Calu3 (cell line): ENCODE results near the gene NEK7. TPM values are rescaled to one million over a fixed set of nuclear protein-coding genes. Genes with fewer than 3 reads are reported as not detected.

Experiments used
- BruUV-seq: library from RNA; stranded (reverse); fragments of 400-500 nt; replicated peaks from 2 replicates; lab custom pipeline; 2021; lab: Mats Ljungman, UMichigan
- CTCF ChIA-PET: fragments of 300-600 bp; sonication (Branson Sonifier 250); formaldehyde crosslinking; loops from one replicate; lab custom pipeline; 2022; ENCODE audit warnings: antibody characterized with exemption; lab: Charles Lee
- DNase-seq: peaks from one replicate; pipeline ENCODE4 v3.0.0; 2022
- H3K27ac Mint-ChIP-seq: one replicate; pipeline ENCODE4 v1.8.0; 2022; ENCODE audit warnings: mixed read lengths; ENCODE audit not compliant: unreplicated experiment
- H3K27me3 Mint-ChIP-seq: one replicate; pipeline ENCODE4 v1.8.0; 2022; ENCODE audit warnings: mixed read lengths; ENCODE audit not compliant: unreplicated experiment
- H3K36me3 Mint-ChIP-seq: one replicate; pipeline ENCODE4 v1.8.0; 2022; ENCODE audit warnings: mild to moderate bottlenecking, moderate library complexity, mixed read lengths; ENCODE audit not compliant: insufficient read depth, unreplicated experiment
- H3K4me1 Mint-ChIP-seq: one replicate; pipeline ENCODE4 v1.8.0; 2022; ENCODE audit warnings: mild to moderate bottlenecking, low read depth, mixed read lengths; ENCODE audit not compliant: unreplicated experiment
- H3K4me3 Mint-ChIP-seq: one replicate; pipeline ENCODE4 v1.8.0; 2022; ENCODE audit warnings: mild to moderate bottlenecking, low read depth, moderate library complexity, mixed read lengths; ENCODE audit not compliant: unreplicated experiment
- H3K9me3 Mint-ChIP-seq: one replicate; pipeline ENCODE4 v1.8.0; 2022; ENCODE audit warnings: low read depth, mixed read lengths; ENCODE audit not compliant: unreplicated experiment
- CTCF ChIP-seq: fragments of 200-600 bp; IDR thresholded peaks from one replicate; pipeline ENCODE4 v1.8.0; 2022; ENCODE audit warnings: antibody characterized with exemption; ENCODE audit not compliant: unreplicated experiment
- intact Hi-C: fragments of 100-400 bp; cut with micrococcal nuclease; formaldehyde crosslinking; loops from one replicate; pipeline ENCODE4 v1.10.0; 2022; ENCODE audit not compliant: unreplicated experiment
- total RNA-seq: library from RNA; stranded (reverse); gene quantifications from 2 replicates; pipeline ENCODE4 v1.2.3, GENCODE V29; 2022

NEK7 gene
- total RNA-seq, 1 experiment from 2014 or later: 145 TPM

DNA sequence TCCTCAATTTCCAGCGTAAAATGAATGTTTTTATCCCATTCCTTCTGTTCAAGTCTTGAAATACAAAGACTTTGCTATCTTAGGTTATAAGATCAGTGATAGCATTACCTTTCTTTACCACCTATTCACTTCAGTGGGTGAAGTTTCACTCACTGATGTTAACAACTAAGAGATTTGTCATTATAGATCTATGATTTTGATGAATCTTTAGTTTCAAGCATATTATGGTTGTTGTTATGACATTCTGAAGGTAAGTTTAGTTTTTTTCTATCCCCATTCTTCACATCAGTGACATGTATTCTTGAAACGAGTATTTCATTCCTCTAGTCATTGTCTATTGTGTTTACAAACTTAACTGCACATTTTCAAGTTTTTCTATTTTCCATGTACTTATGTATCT lies 201.1 kb downstream of the NEK7 start:
- no peak for TF ChIP-seq CTCF
- no peak overlapping the region for H3K4me3 Mint-ChIP-seq
- no peaks in the 10 kb centered on the region for H3K9me3 Mint-ChIP-seq
- no peak for DNase-seq
- H3K36me3 Mint-ChIP-seq: no peaks in the 10 kb centered on the region
- intact Hi-C loops: loop anchor here (10.0 kb wide), 2 partner anchors 107 to 273 kb away; no protein-coding TSS in a partner anchor
- no peak overlapping the region for H3K27ac Mint-ChIP-seq
- H3K27me3 Mint-ChIP-seq: no peaks in the 10 kb centered on the region
- CTCF ChIA-PET: no interaction called here
- BruUV-seq: no TSS peak
- no peaks in the 10 kb centered on the region for H3K4me1 Mint-ChIP-seq

DNA sequence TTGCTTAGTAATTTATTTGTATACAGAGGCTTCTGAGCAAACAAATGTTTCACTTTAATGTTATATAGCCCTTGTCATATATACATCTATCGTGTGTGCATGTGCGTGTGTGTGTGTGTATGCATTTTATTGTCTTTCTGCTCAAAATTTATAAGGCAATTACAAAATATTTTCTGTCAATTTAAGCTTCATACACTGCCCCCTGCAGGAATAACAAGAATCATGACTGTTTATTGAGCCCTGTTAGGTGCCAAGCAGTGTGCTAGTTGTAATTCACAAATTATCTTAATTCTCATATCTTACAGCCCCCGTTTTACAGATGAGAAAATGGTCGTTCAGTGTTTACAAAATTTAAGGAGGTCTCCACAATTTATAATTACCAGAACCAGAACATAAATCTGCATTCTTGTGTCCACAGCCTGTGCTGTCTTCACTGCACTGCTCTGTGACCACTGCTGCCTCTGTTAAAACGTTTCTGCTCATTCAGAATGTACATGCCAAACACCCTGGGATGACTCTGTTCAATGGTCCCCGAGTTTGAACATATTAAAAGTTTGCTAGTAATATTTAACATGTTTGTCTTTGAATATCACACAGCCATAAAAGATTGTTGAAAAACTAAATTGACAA lies 202.3 kb downstream of the NEK7 start:
- TF ChIP-seq CTCF: no peak
- CTCF ChIA-PET: interaction anchor here (0.9 kb wide), 1 partner anchor 10 kb away, joined by 4 read pairs; no protein-coding TSS in a partner anchor
- Mint-ChIP-seq H3K9me3 (no peaks in the 10 kb centered on the region), H3K27ac (no peak overlapping the region), H3K36me3 (no peaks in the 10 kb centered on the region), H3K4me3 (no peak overlapping the region), H3K27me3 (no peaks in the 10 kb centered on the region), H3K4me1 (no peaks in the 10 kb centered on the region)
- DNase-seq: no peak
- intact Hi-C loops: loop anchor here (10.0 kb wide), 2 partner anchors 106 to 274 kb away; no protein-coding TSS in a partner anchor
- BruUV-seq: no TSS peak

DNA sequence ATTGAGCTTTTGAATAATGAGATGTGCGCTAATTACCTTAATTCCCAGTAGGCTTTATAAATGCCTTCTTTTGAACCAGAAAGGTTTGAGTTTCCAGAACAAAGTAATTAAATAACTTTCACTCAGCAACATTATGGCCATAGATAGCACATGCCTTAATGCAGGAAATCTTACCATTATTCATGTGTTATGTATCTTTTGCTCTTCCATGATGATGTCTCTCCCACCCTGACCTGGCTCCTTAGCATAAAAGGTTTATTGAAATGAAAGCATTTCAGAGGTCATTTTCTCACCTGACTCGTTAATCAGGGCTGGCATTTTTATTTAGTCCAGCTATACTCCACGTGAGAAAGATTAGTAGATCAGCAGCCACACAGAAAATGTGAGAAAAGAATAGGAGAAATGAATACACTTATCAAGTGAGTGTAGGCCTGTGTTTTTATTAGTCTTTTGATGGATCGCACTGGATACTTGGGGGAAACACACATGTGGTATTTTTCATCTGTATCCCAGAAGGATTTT lies 203.5 kb downstream of the NEK7 start:
- intact Hi-C loops: no loop called here
- Mint-ChIP-seq H3K36me3 (no peaks in the 10 kb centered on the region), H3K4me1 (no peaks in the 10 kb centered on the region), H3K27me3 (no peaks in the 10 kb centered on the region), H3K4me3 (no peak overlapping the region), H3K9me3 (no peaks in the 10 kb centered on the region), H3K27ac (no peak overlapping the region)
- no peak for TF ChIP-seq CTCF
- BruUV-seq: no TSS peak
- CTCF ChIA-PET: no interaction called here
- DNase-seq: no peak

- H3K4me1 Mint-ChIP-seq: no peaks in the 10 kb centered on the region
- no peak for TF ChIP-seq CTCF
- CTCF ChIA-PET: no interaction called here
- H3K9me3 Mint-ChIP-seq: no peaks in the 10 kb centered on the region
- H3K27ac Mint-ChIP-seq: no peak overlapping the region
- no TSS peak for BruUV-seq
- H3K4me3 Mint-ChIP-seq: no peak overlapping the region
- H3K27me3 Mint-ChIP-seq: no peaks in the 10 kb centered on the region
- no peak for DNase-seq
- no peaks in the 10 kb centered on the region for H3K36me3 Mint-ChIP-seq
- intact Hi-C loops: no loop called here
These were observed 204.5 kb downstream of the NEK7 start for GRCh38 chr1:198361237-198361767.
